Chondrocyte (in vitro differentiated cells): ENCODE results near the gene ITGA7. TPM values are rescaled to one million over a fixed set of nuclear protein-coding genes. Genes with fewer than 3 reads are reported as not detected.

Experiments used
- DNase-seq: peaks from one replicate; pipeline ENCODE4 v3.0.0; 2021; ENCODE audit warnings: mixed read lengths, low spot score
- H3K27ac Mint-ChIP-seq: one replicate; pipeline ENCODE4 v1.8.0; 2021; ENCODE audit warnings: mild to moderate bottlenecking, moderate library complexity, mixed read lengths; ENCODE audit not compliant: unreplicated experiment
- H3K27me3 Mint-ChIP-seq: 2 replicates; pipeline ENCODE4 v1.8.0; 2021; ENCODE audit warnings: low read depth, mixed read lengths
- H3K36me3 Mint-ChIP-seq: 2 replicates; pipeline ENCODE4 v1.8.0; 2021; ENCODE audit warnings: low read depth, mixed read lengths
- H3K4me1 Mint-ChIP-seq: 2 replicates; pipeline ENCODE4 v1.8.0; 2021; ENCODE audit warnings: low read depth, mild to moderate bottlenecking, mixed read lengths
- H3K4me3 Mint-ChIP-seq: one replicate; pipeline ENCODE4 v1.8.0; 2021; ENCODE audit warnings: mild to moderate bottlenecking, moderate library complexity, mixed read lengths; ENCODE audit not compliant: unreplicated experiment
- H3K9me3 Mint-ChIP-seq: 2 replicates; pipeline ENCODE4 v1.8.0; 2021; ENCODE audit warnings: low read depth, mixed read lengths
- CTCF ChIP-seq: fragments of 200-600 bp; sonication (generic); IDR thresholded peaks from 2 replicates; pipeline ENCODE4 v1.5.0; 2021; ENCODE audit warnings: antibody characterized with exemption, mild to moderate bottlenecking, moderate library complexity
- total RNA-seq: library from RNA; stranded (reverse); gene quantifications from 3 replicates; pipeline ENCODE4 v1.2.1, GENCODE V29; 2021

ITGA7 gene
- total RNA-seq, 1 donor from 2014 or later = 31.6 TPM

- no peak overlapping the region for H3K27ac Mint-ChIP-seq
These were observed 10.8 kb downstream of the ITGA7 start for GRCh38 chr12:55696796-55697462.

GRCh38 chr12:55696141-55696540 is 11.6 kb downstream of the ITGA7 start:
- no peaks in the 10 kb centered on the region for H3K9me3 Mint-ChIP-seq
- H3K27ac Mint-ChIP-seq = no peak overlapping the region
- H3K4me3 Mint-ChIP-seq = no peak overlapping the region
- H3K27me3 Mint-ChIP-seq = no peaks in the 10 kb centered on the region
- TF ChIP-seq CTCF = no peak
- H3K36me3 Mint-ChIP-seq = peaks cover 4% of the 10 kb centered on the region
- H3K4me1 Mint-ChIP-seq = no peaks in the 10 kb centered on the region
- peak; percentile 66 for DNase-seq

More at GRCh38 chr12:55696796-55697462, 10.8 kb downstream of the ITGA7 start:
- no peak for TF ChIP-seq CTCF
- peak; percentile 85 for DNase-seq
- H3K4me1 Mint-ChIP-seq = no peaks in the 10 kb centered on the region
- no peaks in the 10 kb centered on the region for H3K9me3 Mint-ChIP-seq
- H3K27me3 Mint-ChIP-seq = no peaks in the 10 kb centered on the region
- H3K4me3 Mint-ChIP-seq = no peak overlapping the region
- peaks cover 3% of the 10 kb centered on the region for H3K36me3 Mint-ChIP-seq

- no peaks in the 10 kb centered on the region for H3K4me1 Mint-ChIP-seq
- H3K9me3 Mint-ChIP-seq = no peaks in the 10 kb centered on the region
- no peak for TF ChIP-seq CTCF
- no peak overlapping the region for H3K4me3 Mint-ChIP-seq
- H3K36me3 Mint-ChIP-seq = peaks cover 4% of the 10 kb centered on the region
- H3K27ac Mint-ChIP-seq = no peak overlapping the region
- H3K27me3 Mint-ChIP-seq = no peaks in the 10 kb centered on the region
- DNase-seq = peak; percentile 35
These were observed 12.4 kb downstream of the ITGA7 start for GRCh38 chr12:55695349-55695748.

GRCh38 chr12:55694651-55695050 is 13.1 kb downstream of the ITGA7 start:
- Mint-ChIP-seq H3K4me1 (no peaks in the 10 kb centered on the region), H3K27ac (no peak overlapping the region), H3K36me3 (peaks cover 4% of the 10 kb centered on the region), H3K9me3 (no peaks in the 10 kb centered on the region), H3K4me3 (no peak overlapping the region), H3K27me3 (no peaks in the 10 kb centered on the region)
- no peak for TF ChIP-seq CTCF
- peak; percentile 75 for DNase-seq

- Mint-ChIP-seq H3K27ac (no peak overlapping the region), H3K36me3 (peaks cover 4% of the 10 kb centered on the region), H3K27me3 (no peaks in the 10 kb centered on the region)
These were observed 13.6 kb downstream of the ITGA7 start for GRCh38 chr12:55694188-55694515.

More at GRCh38 chr12:55694188-55694515, 13.6 kb downstream of the ITGA7 start:
- Mint-ChIP-seq H3K4me3 (no peak overlapping the region), H3K9me3 (no peaks in the 10 kb centered on the region), H3K4me1 (no peaks in the 10 kb centered on the region)
- TF ChIP-seq CTCF = no peak
- DNase-seq = no peak
